A549 (cell line): ENCODE data around the gene USP38.

ENCODE experiments used
- BHLHE40 ChIP-seq: IDR thresholded peaks from 2 replicates; pipeline ENCODE4 v1.6.1; 2012; ENCODE audit warnings: low read depth, low read length, inconsistent platforms
- EP300 ChIP-seq, 2 experiments: fragments of >200 bp; sonication (Bioruptor Twin); formaldehyde crosslinking; IDR thresholded peaks; 2 replicates in 1 of 2; 3 replicates in 1 of 2; pipeline ENCODE4 v1.6.1; 2016 to 2017
- KDM1A ChIP-seq: fragments of 200-600 bp; sonication (generic); IDR thresholded peaks from 2 replicates; pipeline ENCODE4 v1.6.1; 2016; ENCODE audit warnings: low read depth, mild to moderate bottlenecking
- POLR2A ChIP-seq: IDR thresholded peaks from 2 replicates; pipeline ENCODE4 v1.6.1; 2012; ENCODE audit warnings: mild to moderate bottlenecking, low read length
- RFX5 ChIP-seq: fragments of 450-650 bp; IDR thresholded peaks from 2 replicates; pipeline ENCODE4 v1.7.1; 2014; ENCODE audit warnings: antibody characterized with exemption, mild to moderate bottlenecking, moderate library complexity
- TF ChIP-seq, protein P1 (sequence below): IDR thresholded peaks from 2 replicates; pipeline ENCODE4 v1.6.1; 2012

DNA sequence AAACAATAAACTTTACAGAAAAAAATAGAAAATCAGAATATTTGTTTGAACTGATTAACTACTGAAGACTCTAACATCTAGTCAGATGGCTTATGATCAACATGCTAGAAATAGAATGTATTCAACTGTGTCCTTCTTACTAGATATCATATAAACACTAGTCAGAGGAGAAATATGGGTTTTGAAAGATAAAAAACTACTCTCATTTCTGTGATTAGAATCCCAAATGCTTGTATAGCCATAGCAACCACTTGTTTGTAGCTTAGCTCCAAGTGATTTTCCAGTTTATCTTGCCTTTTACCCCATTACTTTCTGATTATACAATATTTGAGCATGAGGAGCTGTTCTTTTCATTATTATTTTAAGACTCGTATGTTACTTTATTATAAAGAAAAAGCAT, 31.2 kb downstream of the USP38 start:
- TF ChIP-seq, protein P1, sequence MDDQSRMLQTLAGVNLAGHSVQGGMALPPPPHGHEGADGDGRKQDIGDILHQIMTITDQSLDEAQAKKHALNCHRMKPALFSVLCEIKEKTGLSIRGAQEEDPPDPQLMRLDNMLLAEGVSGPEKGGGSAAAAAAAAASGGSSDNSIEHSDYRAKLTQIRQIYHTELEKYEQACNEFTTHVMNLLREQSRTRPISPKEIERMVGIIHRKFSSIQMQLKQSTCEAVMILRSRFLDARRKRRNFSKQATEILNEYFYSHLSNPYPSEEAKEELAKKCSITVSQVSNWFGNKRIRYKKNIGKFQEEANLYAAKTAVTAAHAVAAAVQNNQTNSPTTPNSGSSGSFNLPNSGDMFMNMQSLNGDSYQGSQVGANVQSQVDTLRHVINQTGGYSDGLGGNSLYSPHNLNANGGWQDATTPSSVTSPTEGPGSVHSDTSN = no peak
- TF ChIP-seq EP300 (IDR thresholded peaks at IDR 0.05) = no peak
- TF ChIP-seq KDM1A = no peak
- TF ChIP-seq POLR2A = no peak
- TF ChIP-seq RFX5 = no peak
- TF ChIP-seq BHLHE40 = no peak
